ENCODE data around the gene TLCD2.
"Not testable (repeated sequence)": the region's sequence is repeated elsewhere in the genome, so short reads cannot be mapped to it uniquely, and the experiment has no call there.

Gene TLCD2

GRCh38 chr17:1716076-1716911 lies 6.1 kb upstream of the TLCD2 start:
- DNase-seq (ENCODE audit: low read depth): peak; percentile 100

DNA sequence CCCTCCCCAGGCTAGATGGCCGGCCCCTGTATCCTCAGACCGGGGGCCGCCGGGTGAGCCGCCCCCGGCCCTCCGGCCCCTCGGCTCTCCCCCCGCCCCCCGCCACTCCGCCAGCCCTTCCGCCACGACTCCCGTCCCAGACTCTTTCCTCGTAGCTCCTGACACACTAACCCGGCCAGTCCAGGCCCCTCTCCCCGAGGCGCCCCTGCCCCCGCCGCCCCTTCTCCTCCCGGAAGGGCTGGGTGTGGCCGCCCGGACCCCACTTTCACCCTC lies 5.6 kb upstream of the TLCD2 start:
- no peak for DNase-seq (ENCODE audit: low read depth)

- peak; percentile 97 for DNase-seq (ENCODE audit: low read depth)
Observed at GRCh38 chr17:1714980-1715802, 5.0 kb upstream of the TLCD2 start.

DNA sequence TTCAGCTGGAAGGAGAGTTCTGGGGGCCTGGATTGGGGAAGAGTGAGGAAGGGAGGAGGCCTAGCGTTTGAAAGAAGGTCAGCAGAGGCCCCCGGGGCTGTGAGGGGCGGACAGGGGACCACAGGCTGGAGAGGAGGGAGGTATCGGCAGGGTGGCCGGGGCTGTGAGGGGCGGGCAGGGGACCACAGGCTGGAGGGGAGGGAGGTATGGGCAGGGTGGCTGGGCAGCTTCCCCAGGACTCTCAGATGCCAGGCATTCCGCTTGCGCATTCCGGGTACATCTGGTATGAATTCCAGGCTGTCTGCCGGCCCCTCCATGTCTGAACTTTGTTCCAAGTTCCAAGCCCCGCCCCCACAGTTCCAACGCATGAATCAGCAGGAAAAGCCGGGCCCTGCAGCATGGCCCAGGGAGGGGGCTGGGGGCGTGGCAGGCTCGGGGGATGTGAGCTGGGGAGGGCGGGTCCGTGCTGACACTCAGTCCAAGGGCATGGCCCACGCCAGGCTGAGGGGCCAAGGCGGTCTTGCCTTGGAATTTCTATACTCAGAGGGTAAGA lies 4.3 kb upstream of the TLCD2 start:
- peak; percentile 98 for DNase-seq (ENCODE audit: low read depth)

DNA sequence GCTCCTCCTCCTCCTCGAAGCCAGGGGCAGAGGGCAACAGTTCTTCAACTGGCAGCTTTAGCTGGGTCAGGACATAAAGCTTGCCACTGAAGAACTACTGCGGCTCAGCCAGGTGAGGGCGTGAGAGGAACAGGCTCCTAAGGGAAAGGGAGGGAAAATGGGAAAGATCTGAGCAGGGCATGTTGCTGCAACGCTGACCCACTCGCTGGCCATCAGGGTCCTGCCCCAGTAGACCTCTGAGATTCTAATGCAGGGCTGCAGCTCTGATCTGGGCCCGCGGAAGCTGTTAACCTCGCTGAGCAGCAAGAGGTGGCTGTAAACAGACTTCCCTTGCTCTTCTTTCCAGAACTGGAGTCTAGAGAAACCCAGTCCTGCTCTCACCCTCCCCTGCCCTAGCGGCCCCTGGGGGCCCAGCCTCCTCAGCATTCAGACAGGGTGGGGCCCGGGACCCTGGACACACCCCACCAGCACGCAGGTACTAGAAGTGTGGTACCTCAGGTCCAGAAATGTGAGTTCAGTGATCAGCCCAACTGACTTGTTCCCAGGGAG lies 3.8 kb upstream of the TLCD2 start:
- DNase-seq (ENCODE audit: low read depth): no peak

- DNase-seq (ENCODE audit: low read depth): no peak
Observed at GRCh38 chr17:1713160-1713877, 3.1 kb upstream of the TLCD2 start.

- no peak for DNase-seq (ENCODE audit: low read depth)
Observed at GRCh38 chr17:1712271-1712670, 2.1 kb upstream of the TLCD2 start.

GRCh38 chr17:1711804-1712203 lies 1.6 kb upstream of the TLCD2 start:
- DNase-seq (ENCODE audit: low read depth): no peak

- no peak for DNase-seq (ENCODE audit: low read depth)
Observed at GRCh38 chr17:1710807-1711553, 803 bp upstream of the TLCD2 start.

DNA sequence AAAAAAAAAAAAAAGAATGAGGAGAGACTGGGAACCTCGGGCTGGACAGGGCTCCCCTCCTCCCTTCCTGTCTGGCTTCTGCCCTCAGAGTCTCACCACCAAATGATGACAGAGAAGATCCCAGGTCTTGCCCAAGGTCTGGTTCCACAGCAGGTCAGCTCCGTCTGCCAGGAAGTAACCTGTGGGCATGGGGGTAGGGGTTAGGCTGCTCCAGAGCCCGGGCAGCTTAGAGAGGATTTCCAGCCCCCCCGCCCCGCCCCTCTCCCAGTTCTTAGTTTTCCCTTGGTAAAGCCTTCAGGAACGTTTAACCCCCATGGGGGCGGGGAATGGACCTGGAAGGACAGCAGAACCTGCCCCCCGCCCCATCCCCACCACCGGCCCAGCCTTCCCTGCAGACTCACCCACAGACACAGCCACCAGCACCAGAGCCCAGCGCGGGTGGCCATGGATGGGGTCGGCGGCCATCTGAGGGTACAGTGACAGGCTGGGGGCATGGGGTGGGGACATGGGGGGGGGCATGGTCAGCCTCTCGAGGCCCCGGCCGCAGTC lies 700 bp downstream of the TLCD2 start:
- DNase-seq (ENCODE audit: low read depth): no peak

DNA sequence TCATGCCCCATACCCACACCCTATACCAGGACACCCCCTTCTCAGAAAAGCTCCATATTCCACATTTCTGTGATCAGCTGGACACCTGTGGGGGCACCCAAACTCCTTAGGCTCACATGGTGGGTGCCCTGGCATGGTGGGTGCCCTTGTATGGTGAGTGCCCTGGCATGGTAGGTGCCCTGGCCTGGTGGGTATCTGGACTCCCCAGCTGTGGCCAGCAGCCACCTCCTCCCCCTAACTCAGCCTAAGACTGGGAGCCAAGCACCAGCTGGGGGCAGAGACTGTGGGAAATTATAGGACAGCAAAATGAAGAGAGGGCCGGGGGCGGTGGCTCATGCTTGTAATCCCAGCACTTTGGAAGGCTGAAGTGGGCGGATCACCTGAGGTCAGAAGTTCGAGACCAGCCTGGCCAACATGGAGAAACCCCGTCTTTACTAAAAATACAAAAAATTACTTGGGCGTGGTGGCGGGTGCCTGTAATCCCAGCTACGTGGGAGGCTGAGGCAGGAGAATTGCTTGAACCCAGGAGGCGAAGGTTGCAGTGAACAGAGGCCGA lies 1.3 kb downstream of the TLCD2 start:
- DNase-seq (ENCODE audit: low read depth): not testable (repeated sequence)

DNA sequence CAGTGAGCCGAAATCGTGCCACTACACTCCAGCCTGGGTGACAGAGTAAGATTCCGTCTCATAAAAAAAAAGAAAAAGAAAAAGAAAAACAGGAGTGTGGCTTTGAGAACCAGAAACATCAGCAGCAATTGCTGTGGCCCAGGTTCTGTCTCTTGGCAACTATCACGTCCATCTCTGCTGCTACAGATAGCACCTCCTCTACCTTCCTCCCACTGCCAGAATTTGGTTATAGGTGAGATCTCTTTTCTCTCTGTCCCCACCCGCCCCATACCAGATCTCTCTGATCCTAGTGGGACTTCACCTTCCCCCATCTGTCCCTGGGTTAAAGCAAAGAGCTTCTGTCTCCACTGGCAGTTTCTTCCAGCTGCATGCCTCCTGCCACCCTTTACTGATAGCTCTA lies 3.1 kb downstream of the TLCD2 start:
- DNase-seq (ENCODE audit: low read depth): no peak

DNA sequence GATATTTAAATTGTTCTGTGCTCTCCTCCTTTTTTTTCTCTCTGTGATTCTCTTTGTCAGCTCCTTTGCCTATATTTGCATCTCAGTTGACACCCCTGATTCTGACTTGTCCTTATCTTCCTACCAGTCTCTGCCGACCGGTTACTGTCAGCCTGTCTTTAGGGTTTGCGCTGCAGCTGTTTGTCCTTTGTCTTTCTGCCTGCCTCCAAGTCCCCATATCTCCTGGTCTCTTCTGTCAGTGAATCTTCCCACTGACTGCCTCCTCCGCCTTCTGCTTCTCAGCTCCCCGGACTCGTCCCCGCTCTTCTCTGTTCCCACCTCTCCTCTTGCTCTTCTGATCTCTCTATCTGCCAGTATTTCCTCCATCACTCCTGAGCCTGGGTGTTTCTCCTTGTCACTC lies 5.2 kb downstream of the TLCD2 start:
- DNase-seq (ENCODE audit: low read depth): no peak

DNA sequence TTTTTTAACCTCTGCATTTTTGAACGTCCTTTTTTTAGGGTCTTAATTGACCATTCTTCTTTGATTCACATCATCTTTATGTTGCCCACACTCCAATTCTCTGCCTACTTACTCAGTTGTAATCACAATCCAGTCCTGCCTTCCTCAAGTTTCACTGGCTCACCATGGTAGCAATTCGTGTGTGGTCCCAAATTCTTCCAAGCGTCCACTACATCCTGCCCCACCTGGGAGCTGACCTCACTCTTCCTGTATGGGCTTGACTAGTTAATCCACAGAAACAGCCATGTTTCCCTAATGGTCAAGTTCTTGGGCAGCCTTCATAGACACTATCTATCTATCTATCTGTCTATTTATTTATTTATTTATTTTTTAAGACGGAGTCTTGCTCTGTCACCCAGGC lies 7.1 kb downstream of the TLCD2 start:
- DNase-seq (ENCODE audit: low read depth): no peak

DNA sequence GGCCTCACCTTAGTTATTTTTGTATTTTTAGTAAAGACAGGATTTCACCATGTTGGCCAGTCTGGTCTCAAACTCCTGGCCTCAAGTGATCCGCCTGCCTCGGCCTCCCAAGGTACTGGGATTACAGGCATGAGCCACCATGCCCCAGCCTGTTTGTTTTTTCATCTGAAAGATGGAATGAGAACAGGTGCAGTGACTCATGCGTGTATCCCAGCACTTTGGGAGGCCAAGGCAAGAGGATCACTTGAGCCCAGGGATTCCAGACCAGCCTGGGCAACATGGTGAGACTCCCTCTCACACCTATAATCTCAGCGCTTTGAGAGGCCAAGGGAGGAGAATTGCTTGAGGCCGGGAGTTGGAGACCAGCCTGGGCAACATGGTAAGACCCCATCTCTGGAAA lies 10.3 kb downstream of the TLCD2 start:
- DNase-seq (ENCODE audit: low read depth): not testable (repeated sequence)

- DNase-seq (ENCODE audit: low read depth): no peak
Observed at GRCh38 chr17:1697681-1698080, 12.5 kb downstream of the TLCD2 start.

DNA sequence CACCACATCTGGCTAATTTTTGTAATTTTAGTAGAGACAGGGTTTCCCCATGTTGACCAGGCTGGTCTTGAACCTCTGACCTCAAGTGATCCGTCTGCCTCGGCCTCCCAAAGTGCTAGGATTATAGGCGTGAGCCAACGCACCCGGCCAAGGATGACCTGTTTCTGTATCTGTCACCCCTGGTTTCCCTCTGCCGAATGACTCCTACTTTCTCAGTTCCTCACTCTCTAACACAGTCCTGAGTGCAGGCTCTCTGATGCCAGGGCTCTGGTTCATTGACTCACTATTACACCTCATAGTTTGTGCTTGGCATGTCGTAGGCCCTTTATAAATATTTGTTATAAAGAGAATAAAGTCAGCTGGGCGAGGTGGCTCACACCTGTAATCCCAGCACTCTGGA lies 14.8 kb downstream of the TLCD2 start:
- DNase-seq (ENCODE audit: low read depth): no peak

- no peak for DNase-seq (ENCODE audit: low read depth)
Observed at GRCh38 chr17:1693339-1693738, 16.8 kb downstream of the TLCD2 start.

DNA sequence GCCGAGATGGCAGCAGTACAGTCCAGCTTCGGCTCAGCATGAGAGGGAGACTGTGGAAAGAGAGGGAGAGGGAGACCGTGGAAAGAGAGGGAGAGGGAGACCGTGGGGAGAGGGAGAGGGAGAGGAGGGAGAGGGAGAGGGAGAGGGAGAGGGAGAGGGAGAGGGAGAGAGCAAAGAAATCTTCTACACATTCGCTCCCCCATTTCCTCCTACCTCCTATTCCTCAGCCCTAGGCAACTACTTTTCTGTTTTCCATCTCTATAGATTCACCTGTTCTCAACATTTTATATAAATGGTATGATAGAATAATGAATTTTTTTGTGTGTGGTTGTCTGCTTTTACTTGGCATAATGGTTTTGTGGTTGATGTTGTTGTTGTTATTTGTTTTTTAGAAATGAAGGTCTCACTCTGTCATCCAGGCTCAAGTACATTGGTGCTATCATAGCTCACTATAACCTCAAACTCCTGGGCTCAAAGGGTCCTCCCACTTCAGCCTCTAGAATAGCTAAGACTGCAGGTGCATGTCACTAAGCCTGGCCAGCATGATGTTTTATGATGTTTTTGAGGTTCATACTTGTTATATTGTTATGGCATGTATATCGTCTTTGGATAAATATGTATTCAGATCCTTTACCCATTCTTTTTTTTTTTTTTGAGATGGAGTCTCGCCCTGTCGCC lies 19.5 kb downstream of the TLCD2 start:
- no peak for DNase-seq (ENCODE audit: low read depth)

DNA sequence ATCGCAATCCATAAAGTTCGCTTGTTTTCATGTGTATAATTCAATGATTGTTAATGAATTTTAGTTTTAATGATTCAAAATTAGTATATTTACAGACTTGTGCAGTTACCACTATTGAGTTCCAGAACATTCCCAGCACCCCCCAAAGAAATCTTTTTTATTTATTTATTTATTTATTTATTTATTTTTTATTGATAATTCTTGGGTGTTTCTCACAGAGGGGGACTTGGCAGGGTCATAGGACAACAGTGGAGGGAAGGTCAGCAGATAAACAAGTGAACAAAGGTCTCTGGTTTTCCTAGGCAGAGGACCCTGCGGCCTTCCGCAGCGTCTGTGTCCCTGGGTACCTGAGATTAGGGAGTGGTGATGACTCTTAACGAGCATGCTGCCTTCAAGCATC lies 21.8 kb downstream of the TLCD2 start:
- not testable (repeated sequence) for DNase-seq (ENCODE audit: low read depth)
